Ureter (tissue), 1 donor: ENCODE results near the gene POU5F1. TPM values are rescaled to one million over a fixed set of nuclear protein-coding genes. Genes with fewer than 3 reads are reported as not detected.
"Not testable (repeated sequence)": the region's sequence is repeated elsewhere in the genome, so short reads cannot be mapped to it uniquely, and the experiment has no call there.

Experiments used
- DNase-seq: peaks from one replicate; pipeline ENCODE4 v3.0.0-alpha.2; 2020; ENCODE audit warnings: low spot score
- total RNA-seq: library from RNA; stranded (reverse); gene quantifications from one replicate; pipeline ENCODE4 v1.2.4, GENCODE V29; 2023
- donor health status: DM: yes; HTN: yes; CAD: no.

POU5F1 gene
- total RNA-seq, result 9.5 TPM

DNA sequence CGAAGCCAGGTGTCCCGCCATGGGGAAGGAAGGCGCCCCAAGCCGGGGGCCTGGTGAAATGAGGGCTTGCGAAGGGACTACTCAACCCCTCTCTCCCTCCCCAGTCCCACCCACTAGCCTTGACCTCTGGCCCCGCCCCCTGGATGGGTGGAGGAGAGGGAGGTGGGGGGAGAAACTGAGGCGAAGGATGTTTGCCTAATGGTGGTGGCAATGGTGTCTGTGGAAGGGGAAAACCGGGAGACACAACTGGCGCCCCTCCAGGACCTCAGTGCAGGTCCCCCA is at the start of gene POU5F1:
POU5F1 (minus strand) TSS at position 83 of the 282 bp plus-strand sequence; CDS start at position 21, 62 bp downstream.
- DNase-seq, result no peak

DNA sequence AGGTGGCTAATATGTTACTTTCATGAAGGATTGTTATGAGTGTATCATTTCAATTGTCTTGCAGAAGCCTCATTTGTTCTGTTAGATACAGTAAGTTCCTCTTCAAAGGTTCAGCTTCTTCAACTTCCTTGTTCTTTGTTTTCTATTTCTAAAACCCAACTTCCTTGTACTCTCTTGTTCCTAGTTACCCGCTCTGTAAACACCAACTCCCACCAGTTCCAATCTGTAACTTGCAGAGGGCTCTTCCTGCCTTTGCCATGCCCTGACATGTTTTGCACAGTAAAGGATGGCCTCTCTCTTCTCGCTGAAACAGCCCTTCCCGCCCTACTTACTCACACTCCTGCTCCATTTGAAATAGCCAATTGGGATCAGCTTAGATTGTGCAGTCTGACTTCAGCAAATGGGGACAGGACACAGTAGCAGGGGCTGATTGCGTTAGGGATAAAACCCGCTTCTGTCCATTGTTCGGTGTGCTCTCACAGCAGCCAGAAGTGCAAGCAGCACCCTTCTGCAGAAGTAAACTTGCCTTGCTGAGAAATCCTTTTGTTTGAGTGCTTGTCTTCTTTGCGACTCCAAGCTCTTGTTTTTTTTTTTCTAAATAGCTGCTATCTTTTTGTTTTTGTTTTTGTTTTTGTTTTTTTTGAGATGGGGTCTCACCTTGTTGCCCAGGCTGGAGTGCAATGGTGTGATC is 45.9 kb upstream of the POU5F1 start:
- DNase-seq, result no peak

DNA sequence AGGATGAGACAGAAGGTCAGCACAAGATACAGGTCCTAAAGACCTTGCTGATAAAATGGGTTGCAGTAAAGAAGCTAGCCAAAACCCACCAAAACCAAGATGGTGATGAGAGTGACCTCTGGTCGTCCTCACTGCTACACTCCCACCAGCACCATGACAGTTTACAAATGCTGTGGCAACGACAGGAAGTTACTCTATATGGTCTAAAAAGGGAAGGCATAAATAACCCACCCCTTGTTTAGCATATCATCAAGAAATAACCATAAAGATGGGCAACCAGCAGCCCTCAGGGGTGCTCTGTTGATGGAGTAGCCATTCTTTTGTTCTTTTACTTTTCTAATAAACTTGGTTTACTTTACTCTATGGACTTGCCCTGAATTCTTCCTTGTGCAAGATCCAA is 44.7 kb upstream of the POU5F1 start:
- DNase-seq, result not testable (repeated sequence)

DNA sequence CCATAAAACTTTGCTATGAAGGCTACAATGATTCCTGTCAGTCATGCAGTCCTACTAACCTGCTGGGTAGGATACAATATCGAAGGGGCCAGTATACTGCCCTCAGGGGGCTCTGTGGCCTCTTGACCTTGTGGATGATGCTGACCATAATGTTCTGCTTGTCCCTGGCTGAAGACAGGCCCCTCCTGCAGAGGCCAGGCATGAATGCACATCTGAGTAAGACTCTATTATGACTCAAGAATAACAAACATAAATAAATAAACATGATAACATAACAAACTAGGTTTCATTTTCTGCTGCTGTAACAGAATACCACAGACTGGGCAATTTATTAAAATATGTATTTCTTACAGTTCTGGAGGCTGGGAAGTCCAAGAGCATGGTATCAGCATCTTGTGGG is 44.0 kb upstream of the POU5F1 start:
- DNase-seq, result no peak

DNA sequence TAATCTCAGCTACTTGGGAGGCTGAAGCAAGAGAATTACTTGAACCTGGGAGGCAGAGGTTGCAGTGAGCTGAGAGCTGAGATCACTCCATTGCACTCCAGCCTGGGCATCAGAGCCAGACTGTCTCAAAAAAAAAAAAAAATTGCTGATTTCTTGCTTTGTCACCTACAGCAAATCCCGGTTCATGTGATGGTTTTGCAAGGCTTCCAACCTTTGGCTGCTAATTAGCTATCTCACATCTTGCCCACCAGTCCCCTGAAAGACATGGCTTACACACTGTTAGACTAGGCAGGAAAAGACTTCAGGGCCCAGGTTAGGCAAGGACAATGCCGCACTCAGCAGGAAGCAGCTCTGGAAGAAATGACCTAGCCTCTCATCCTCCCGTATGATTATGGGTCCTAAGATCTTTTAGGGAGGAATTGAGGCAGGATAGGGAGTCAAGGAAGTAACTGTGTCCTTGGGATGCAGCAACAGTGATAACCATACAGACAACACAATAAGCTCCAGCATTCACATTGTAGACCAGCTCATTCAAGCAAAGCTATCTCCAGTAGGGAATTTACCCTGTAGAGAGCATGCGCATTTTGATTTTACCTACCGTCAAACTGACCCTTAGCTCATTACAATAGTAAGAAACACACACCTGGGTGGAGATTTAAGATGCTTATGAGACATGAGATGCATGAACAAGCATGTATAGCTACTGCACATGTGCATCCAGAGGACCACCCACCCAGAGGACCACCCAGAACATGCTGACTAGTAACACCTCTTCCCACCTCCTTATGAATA is 40.5 kb upstream of the POU5F1 start:
- DNase-seq, result no peak

DNA sequence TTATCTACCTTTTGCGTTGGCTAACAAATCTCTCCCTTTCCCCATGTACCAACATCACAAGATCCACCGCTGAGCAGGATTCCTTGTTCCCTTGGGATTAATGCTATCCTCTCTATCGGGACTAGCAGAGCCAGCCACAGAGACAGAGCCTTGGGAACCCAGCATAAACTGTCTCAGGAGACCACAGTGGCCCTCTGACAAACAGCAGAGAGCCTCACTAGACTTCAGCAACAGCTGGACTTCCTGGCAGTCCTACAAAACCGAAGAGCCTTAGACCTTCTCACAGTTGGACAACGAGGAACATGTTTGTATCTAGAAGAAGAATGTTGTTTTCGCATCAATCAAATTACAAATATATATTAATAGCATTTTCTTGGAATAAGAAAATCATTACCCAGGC is 39.6 kb upstream of the POU5F1 start:
- no peak for DNase-seq

DNA sequence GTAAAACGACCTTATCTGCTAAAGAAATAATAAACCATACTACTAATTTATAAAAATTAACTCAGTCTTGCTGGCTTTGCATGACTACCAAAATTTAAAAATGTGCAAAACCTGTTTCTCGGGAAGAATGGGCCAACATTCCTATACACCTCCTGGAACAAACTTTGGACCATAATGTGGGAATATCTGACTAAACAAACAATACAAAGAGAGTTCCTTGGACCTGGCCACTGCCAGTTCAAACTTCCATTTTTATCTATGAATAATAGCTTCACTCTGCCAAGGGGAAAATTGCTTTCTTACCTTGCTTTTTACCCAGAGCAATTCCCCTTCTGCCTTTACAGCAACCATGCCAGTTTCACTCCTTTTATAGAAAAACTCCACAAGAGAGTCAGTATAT is 38.7 kb upstream of the POU5F1 start:
- DNase-seq, result no peak

DNA sequence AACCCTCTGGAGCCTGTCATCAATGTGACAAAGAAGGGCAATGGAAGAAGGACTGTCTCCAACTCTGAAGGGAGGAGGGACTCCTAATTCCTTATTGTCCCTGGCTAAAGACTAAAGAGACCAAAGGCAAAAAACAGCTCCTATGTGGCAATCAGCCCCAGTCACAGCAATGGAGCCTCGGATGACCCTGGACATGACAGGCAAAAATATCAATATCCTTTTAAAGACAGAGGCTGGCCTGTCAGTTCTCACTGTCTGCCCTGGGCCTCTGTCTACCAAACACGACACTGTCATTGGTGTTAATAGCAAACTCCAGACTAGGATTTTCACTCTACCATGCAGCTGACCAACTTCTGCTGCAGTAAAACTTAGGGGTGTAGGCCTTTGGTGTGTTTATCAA is 38.0 kb upstream of the POU5F1 start:
- no peak for DNase-seq

DNA sequence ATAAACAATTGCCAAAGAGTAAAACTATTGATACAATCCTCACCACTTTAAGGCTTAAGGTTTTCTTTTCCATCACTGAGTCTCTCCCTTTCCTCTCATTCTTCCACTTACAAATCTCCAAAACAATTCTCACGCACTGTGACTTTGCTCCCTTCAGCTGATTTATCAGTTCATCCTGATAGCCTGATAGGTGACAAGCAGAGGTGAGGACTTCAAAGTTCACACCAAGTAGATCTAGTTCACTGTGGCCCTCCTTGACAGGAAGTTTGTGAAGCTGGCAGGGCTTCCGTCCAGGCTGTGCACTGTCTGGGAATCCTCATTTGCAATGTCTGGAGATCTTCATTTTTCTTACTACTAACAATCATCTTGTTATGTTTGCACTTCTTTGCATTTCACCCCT is 35.2 kb upstream of the POU5F1 start:
- no peak for DNase-seq

DNA sequence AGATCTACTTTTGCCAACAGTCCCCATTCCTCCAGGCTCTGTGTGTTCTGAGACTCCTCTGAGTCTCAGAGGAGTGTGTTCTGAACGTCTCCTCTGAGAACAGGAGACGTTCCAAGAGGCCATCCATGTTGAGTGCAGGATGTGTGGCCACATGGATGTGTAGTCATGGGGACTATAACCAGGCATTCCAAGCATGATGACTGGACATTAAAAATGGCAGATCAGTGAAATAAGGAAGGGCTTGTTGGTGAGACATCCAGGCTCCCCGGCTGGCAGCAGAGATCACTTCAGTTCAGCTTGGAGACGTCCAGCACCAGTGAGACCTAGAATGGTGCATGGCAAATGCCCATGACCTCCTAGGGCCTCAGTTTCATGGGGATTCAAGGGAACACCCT is 34.3 kb upstream of the POU5F1 start:
- no peak for DNase-seq

DNA sequence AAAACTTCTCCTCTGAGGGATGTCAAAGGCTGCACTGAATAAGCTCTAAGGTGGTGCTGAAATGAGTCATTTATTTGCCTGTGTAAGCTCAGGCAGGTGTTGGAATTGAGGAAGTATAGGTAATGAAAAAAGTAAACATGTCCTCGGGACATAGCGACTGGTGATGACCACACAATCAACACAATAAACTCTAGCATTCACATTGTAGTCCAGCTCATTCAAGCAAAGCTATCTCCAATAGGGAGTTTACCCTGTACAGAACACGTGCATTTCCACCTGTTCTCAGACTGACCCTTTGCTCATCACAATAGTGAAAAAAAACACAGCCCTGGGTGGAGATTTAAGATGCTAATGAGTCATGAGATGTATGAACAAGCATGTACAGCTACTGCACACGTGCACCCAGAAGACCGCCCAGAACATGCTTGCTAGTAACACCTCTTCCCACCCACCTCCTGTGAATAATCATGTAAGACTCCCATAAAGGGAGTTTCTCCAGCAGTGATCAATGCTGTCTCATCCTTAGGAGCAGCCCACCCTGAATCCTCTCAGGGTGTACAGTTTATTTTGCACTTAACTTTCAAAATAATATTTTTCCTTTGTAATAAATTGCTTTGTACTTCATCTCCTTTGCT is 33.0 kb upstream of the POU5F1 start:
- DNase-seq, result no peak

DNA sequence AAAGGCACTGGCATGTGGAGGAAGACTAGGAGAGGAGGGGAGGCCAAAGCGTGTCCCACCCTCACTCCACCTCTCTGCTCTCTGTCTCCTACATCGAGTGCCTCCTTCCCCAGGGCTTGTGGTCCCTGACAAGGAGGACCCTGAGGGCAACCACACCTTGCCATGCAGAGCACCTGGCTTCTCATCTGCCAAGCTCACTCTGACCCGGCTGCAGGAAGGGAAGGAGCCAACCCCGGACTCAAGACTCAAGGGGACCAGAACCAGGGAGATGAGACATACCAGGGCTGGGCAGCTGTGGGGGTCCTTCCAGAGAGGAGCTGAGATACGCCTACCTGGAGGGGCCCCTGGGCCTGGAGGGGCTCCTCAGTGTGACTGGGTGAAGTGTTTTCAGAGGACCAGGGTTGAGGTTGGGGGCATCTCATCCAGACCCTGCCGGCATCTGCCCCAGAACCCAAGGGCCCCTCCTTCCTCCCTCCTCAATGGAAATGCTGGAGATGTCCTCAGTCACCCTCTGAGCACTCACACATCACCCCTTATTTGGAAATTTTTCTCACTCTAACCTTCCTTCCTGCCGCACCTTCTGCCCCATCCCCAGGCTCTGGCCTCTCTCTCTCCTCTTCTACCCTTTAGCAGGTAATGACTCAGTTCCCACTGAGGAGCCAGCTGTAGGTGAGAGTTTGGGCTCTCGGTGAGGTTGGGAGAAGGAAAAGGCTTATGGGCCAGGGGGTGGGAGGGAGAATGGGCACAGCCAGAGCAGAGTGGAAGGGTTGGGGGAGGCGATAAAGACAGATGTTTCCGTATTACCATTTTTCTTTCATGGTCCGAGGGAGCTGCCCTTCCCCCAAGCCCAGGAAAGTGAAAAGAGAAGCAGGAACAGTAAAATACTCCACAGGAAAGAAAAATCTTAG is 32.0 kb upstream of the POU5F1 start:
- DNase-seq, result no peak

DNA sequence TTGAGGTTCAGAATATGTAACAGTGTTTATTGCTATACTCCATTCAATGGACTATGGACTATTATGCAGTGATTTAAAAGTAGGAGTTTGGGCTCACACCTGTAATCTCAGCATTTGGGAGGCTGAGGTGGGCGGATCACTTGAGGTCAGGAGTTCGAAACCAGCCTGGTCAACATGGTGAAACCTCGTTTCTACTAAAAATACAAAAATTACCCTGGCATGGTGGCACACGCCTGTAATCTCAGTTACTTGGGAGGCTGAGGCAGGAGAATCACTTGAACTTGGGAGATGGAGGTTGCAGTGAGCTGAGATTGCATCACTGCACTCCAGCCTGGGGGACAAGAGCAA is 28.6 kb upstream of the POU5F1 start:
- DNase-seq, result not testable (repeated sequence)

DNA sequence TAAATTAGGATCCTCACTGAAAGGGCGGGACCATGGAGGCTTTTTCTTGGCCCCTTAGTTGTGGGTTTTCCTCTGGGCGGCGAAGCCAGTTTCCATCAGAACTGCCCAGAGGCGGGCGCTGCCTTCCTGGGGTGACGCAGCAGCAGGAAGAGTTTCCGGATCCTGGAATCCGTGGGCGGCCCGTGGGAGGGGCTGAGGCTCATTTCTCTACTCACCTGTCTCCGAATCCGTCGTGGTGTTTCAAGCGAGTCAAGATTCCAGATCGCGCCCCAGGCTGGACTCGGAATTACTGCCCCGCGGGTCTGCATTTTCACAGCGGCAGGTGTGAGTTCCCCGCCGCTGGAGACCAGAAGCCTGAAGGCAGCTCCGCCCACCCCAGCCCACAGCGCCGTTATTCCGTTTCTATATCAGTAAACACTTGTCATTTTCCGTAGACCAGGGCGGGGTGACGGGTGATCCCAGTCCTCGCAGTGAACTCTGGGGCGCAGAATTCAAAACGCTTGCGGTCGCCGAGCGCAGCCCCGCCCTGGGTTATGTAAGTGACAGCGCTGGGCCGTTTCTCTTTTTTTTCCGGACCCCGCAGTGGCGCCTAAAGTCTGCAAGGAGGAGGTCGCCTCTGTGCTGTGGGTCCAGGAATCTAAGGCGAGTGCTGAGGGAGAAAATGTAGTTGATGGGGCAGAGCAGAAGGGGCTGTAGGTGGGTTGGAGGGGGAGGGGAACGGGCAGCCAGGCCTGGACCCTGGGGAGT is 27.2 kb upstream of the POU5F1 start:
- DNase-seq, result peak; percentile 91

DNA sequence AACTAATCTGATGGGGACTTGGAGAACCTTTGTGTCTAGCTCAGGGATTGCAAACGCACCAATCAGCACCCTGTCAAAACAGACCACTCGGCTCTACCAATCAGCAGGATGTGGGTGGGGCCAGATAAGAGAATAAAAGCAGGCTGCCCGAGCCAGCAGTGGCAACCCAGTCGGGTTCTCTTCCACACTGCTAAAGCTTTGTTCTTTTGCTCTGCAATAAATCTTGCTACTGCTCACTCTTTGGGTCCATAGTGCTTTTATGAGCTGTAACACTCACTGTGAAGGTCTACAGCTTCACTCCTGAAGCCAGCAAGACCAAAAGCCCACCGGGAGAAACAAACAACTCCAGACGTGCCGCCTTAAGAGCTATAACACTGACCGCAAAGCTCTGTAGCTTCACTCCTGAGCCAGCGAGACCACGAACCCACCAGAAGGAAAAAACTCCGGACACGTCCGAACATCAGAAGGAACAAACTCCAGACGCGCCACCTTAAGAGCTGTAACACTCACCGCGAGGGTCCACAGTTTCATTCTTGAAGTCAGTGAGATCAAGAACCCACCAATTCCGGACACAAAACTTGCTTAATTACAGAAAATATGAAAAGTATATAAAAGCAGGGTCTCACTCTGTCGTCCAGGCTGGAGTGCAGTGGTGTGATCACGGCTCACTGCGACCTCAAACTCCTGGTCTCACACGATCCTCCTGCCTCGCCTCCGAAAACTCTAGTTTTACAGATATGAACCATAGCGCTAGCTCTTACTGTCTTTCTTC is 26.0 kb upstream of the POU5F1 start:
- DNase-seq, result not testable (repeated sequence)

DNA sequence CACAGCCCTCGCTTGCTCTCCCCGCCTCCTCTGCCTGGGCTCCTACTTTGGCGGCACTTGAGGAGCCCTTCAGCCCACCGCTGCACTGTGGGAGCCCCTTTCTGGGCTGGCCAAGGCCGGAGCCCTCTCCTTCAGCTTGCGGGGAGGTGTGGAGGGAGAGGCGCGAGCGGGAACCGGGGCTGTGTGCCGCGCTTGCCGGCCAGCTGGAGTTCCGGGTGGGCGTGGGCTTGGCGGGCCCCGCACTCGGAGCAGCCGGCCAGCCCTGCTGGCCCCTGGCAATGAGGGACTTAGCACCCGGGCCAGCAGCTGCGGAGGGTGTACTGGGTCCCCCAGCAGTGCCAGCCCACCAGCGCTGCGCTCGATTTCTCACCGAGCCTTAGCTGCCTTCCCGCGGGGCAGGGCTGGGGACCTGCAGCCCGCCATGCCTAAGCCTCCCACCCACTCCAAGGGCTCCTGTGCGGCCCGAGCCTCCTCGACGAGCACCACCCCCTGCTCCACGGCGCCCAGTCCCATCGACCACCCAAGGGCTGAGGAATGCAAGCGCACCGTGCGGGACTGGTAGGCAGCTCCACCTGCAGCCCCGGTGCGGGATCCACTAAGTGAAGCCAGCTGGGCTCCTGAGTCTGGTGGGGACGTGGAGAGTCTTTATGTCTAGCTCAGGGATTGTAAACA is 25.0 kb upstream of the POU5F1 start:
- DNase-seq, result not testable (repeated sequence)

DNA sequence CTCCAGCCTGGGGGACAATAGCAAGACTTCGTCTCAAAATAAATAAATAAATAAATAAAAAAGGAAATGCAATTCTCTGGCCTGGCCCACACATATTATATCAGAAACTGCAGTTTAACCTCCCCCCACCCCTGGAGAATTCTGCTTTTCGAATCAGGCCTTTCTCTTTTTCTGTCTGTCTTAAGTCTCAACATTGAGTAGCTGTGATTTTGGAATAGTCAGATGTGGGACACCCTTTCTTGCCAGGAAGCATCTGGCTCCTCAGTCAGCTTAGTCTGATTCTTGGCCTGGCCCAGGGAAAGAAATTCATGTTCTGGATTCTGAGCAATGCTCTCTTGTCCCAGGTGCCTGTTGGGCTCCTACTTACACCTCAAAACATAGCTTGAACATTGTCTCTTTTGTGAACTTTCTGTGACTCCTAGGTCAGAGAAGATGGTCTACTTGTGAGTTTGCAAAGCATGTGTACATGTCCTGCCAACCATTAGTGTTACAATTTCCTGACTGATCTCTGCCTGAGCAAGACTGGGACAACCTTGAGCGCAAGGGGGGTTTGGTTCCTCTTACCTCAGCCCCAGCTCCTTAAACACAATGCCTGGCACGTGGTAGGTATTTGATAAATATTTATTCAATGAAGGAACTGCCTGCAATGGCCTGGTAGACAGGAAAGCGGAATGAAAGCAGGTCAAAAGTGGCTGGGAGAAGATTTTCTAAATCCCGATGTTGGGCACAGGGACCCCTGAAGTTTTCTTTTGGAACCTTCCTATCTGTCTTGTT is 23.8 kb upstream of the POU5F1 start:
- no peak for DNase-seq

DNA sequence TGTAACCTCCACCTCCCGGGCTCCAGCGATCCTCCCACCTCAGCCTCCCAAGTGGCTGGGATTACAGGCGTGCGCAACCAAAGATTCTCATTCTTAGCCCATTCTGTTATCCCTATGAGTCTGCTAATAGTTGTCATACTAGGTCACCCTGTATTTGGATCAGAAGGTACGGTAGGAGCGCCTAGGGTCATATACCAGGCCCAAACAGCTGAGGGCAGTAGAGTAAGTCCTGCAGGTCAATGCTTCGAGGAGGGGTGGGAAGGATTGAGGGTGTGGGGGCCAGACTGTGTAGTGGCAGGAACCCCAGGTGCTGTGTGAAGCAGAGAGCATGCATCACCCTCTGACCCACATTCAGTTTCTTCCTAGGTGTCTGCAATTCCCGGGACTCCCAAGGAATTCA is 22.7 kb upstream of the POU5F1 start:
- DNase-seq, result no peak

DNA sequence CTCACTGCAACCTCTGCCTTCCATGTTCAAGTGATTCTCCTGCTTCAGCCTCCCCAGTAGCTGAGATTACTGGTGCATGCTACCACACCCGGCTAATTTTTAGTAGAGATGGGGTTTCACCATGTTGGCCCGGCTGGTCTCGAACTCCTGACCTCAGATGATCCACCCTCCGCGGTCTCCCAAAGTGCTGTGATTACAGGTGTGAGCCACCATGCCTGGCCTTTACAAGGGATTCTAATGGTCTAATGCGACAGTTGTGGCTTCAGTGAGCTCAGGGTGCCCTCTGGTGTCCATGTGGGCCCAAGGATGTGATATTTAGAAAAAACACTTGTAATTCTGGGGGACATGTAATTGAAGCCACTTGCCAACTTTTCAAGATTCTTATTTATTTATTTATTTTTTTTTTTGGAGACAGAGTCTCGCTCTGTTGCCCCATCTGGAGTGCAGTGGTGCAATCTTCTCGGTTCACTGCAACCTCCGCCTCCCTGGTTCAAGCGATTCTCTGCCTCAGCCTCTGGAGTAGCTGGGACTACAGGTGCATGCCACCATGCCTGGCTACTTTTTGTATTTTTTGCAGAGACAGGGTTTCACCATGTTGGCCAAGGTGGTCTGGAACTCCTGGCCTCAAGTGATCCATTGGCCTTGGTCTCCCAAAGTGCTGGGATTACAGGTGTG is 22.1 kb upstream of the POU5F1 start:
- peak; percentile 71 for DNase-seq
